ENCODE data around the gene RRAD.

RRAD gene

DNA sequence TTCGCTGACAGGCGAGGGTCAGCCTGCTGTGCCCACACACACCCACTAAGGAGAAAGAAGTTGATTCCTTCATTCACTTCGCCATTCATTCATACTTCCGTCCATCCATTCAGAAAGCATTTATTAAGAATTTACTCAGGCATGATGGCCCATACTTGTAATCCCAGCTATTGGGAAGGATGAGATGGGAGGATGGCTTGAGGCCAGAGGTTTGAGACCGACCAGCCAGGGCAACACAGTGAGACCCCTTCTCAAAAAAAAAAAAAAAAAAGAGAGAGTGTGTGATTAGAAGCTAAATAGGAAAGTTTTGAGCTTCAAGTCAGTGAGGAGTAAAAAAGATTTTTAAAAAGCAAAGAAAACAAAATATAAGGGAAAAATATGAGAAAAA is 18.7 kb upstream of the RRAD start:
- Histone ChIP-seq H3K4me1 (ENCODE audit: control insufficient read depth in 1 of 2, insufficient read depth in 2 of 2, low read length in 2 of 2) (no peaks in the 10 kb centered on the region), H3K18ac (ENCODE audit: low read length) (no peak overlapping the region), H4K91ac (ENCODE audit: low read depth, low read length) (no peak overlapping the region), H3K79me1 (ENCODE audit: low read length) (no peaks in the 10 kb centered on the region), H3K9ac (ENCODE audit: low read length) (no peak overlapping the region), H3K27ac (ENCODE audit: low read depth, low read length) (no peak overlapping the region), H3K4me2 (ENCODE audit: low read length) (no peak overlapping the region), H2AK5ac (ENCODE audit: low read length) (no peak overlapping the region), H3K27me3 (ENCODE audit: insufficient read depth, low read length) (peaks cover 14% of the 10 kb centered on the region), H2BK120ac (ENCODE audit: insufficient read depth, low read length, poor library complexity) (no peak overlapping the region), H4K8ac (ENCODE audit: low read depth, low read length) (no peak overlapping the region), H3K14ac (ENCODE audit: low read length) (no peak overlapping the region), H3K4ac (ENCODE audit: low read depth, low read length) (no peak overlapping the region), H2BK12ac (ENCODE audit: low read length) (no peak overlapping the region), H3K79me2 (ENCODE audit: control insufficient read depth, insufficient read depth, low read length, poor library complexity) (no peaks in the 10 kb centered on the region), H2BK5ac (ENCODE audit: low read depth, low read length, poor library complexity) (no peak overlapping the region), H2AFZ (ENCODE audit: insufficient read depth, low read length, poor library complexity) (no peak overlapping the region), H3K23ac (ENCODE audit: low read length) (no peak overlapping the region), H3K4me3 (ENCODE audit: low read depth, low read length) (no peak overlapping the region), H4K12ac (ENCODE audit: low read depth, low read length) (no peak overlapping the region), H3K9me3 (ENCODE audit: insufficient read depth, low read depth, low read length) (peaks cover 2% of the 10 kb centered on the region), H3K36me3 (ENCODE audit: control insufficient read depth in 1 of 2, insufficient read depth in 2 of 2, low read length in 2 of 2) (peaks cover 42 to 44% of the 10 kb centered on the region in 2 experiments)
- DNase-seq, result no peak
- no CpG with 5 or more reads among the region's 5 CpGs for WGBS (ENCODE audit: extremely low coverage, insufficient coverage, insufficient read length)

DNA sequence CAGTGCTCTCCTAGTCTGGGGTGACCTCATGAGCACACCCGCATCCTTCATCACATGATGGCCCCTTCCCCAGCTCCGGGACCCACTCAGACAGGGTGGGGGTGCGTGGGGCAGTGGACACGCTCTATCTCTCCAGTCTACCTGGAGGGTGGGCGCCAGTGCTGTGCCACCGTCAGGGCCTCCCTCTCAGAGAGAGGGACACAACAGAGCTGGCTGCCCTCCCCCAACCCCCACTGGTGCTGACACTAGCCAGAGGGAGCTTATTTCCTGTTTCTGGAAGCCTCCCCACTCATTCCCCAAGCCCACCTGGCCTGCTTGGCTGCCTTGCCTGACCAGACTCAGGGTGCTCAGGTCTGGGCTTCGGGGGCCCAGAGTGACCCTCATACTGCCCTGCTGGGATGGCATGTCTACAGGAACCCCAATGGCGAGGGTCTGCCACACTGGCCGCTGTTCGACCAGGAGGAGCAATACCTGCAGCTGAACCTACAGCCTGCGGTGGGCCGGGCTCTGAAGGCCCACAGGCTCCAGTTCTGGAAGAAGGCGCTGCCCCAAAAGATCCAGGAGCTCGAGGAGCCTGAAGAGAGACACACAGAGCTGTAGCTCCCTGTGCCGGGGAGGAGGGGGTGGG is 18.2 kb upstream of the RRAD start:
- H3K79me1 ChIP-seq (ENCODE audit: low read length), result no peaks in the 10 kb centered on the region
- H3K23ac ChIP-seq (ENCODE audit: low read length), result no peak overlapping the region
- no peak overlapping the region for H4K91ac ChIP-seq (ENCODE audit: low read depth, low read length)
- H3K9ac ChIP-seq (ENCODE audit: low read length), result no peak overlapping the region
- H2BK5ac ChIP-seq (ENCODE audit: low read depth, low read length, poor library complexity), result no peak overlapping the region
- H3K36me3 ChIP-seq (ENCODE audit: control insufficient read depth in 1 of 2, insufficient read depth in 2 of 2, low read length in 2 of 2), result peaks cover 44 to 46% of the 10 kb centered on the region in 2 experiments
- no peak overlapping the region for H2AK5ac ChIP-seq (ENCODE audit: low read length)
- no peak for DNase-seq
- H4K12ac ChIP-seq (ENCODE audit: low read depth, low read length), result no peak overlapping the region
- H3K4me1 ChIP-seq (ENCODE audit: control insufficient read depth in 1 of 2, insufficient read depth in 2 of 2, low read length in 2 of 2), result no peaks in the 10 kb centered on the region
- peaks cover 9% of the 10 kb centered on the region for H3K27me3 ChIP-seq (ENCODE audit: insufficient read depth, low read length)
- H3K4me3 ChIP-seq (ENCODE audit: low read depth, low read length), result no peak overlapping the region
- H3K27ac ChIP-seq (ENCODE audit: low read depth, low read length), result no peak overlapping the region
- H3K18ac ChIP-seq (ENCODE audit: low read length), result no peak overlapping the region
- H2BK120ac ChIP-seq (ENCODE audit: insufficient read depth, low read length, poor library complexity), result no peak overlapping the region
- no peak overlapping the region for H3K14ac ChIP-seq (ENCODE audit: low read length)
- no peak overlapping the region for H4K8ac ChIP-seq (ENCODE audit: low read depth, low read length)
- no CpG with 5 or more reads among the region's 15 CpGs for WGBS (ENCODE audit: extremely low coverage, insufficient coverage, insufficient read length)
- H2AFZ ChIP-seq (ENCODE audit: insufficient read depth, low read length, poor library complexity), result no peak overlapping the region
- peaks cover 2% of the 10 kb centered on the region for H3K9me3 ChIP-seq (ENCODE audit: insufficient read depth, low read depth, low read length)
- no peak overlapping the region for H3K4ac ChIP-seq (ENCODE audit: low read depth, low read length)
- no peak overlapping the region for H3K4me2 ChIP-seq (ENCODE audit: low read length)
- no peaks in the 10 kb centered on the region for H3K79me2 ChIP-seq (ENCODE audit: control insufficient read depth, insufficient read depth, low read length, poor library complexity)
- no peak overlapping the region for H2BK12ac ChIP-seq (ENCODE audit: low read length)

- Histone ChIP-seq H3K36me3 (ENCODE audit: control insufficient read depth in 1 of 2, insufficient read depth in 2 of 2, low read length in 2 of 2) (peaks cover 44 to 46% of the 10 kb centered on the region in 2 experiments), H3K4me1 (ENCODE audit: control insufficient read depth in 1 of 2, insufficient read depth in 2 of 2, low read length in 2 of 2) (no peaks in the 10 kb centered on the region), H2BK12ac (ENCODE audit: low read length) (no peak overlapping the region), H3K4me2 (ENCODE audit: low read length) (no peak overlapping the region), H3K14ac (ENCODE audit: low read length) (no peak overlapping the region), H3K4ac (ENCODE audit: low read depth, low read length) (no peak overlapping the region), H4K91ac (ENCODE audit: low read depth, low read length) (no peak overlapping the region), H3K23ac (ENCODE audit: low read length) (no peak overlapping the region), H3K9ac (ENCODE audit: low read length) (no peak overlapping the region), H3K27me3 (ENCODE audit: insufficient read depth, low read length) (peaks cover 4% of the 10 kb centered on the region), H4K12ac (ENCODE audit: low read depth, low read length) (no peak overlapping the region), H3K4me3 (ENCODE audit: low read depth, low read length) (no peak overlapping the region), H4K8ac (ENCODE audit: low read depth, low read length) (no peak overlapping the region), H3K9me3 (ENCODE audit: insufficient read depth, low read depth, low read length) (peaks cover 2% of the 10 kb centered on the region), H3K79me1 (ENCODE audit: low read length) (no peaks in the 10 kb centered on the region), H2AFZ (ENCODE audit: insufficient read depth, low read length, poor library complexity) (no peak overlapping the region), H3K27ac (ENCODE audit: low read depth, low read length) (no peak overlapping the region), H2BK5ac (ENCODE audit: low read depth, low read length, poor library complexity) (no peak overlapping the region), H2BK120ac (ENCODE audit: insufficient read depth, low read length, poor library complexity) (no peak overlapping the region), H2AK5ac (ENCODE audit: low read length) (no peak overlapping the region), H3K18ac (ENCODE audit: low read length) (no peak overlapping the region), H3K79me2 (ENCODE audit: control insufficient read depth, insufficient read depth, low read length, poor library complexity) (no peaks in the 10 kb centered on the region)
- no CpG with 5 or more reads among the region's 5 CpGs for WGBS (ENCODE audit: extremely low coverage, insufficient coverage, insufficient read length)
- no peak for DNase-seq
Measured at GRCh38 chr16:66942981-66943380, 17.6 kb upstream of the RRAD start.

- H4K12ac ChIP-seq (ENCODE audit: low read depth, low read length), result no peak overlapping the region
- no peaks in the 10 kb centered on the region for H3K79me1 ChIP-seq (ENCODE audit: low read length)
- H3K14ac ChIP-seq (ENCODE audit: low read length), result no peak overlapping the region
- no peak overlapping the region for H3K18ac ChIP-seq (ENCODE audit: low read length)
- no peak overlapping the region for H2BK12ac ChIP-seq (ENCODE audit: low read length)
- peaks cover 2% of the 10 kb centered on the region for H3K79me2 ChIP-seq (ENCODE audit: control insufficient read depth, insufficient read depth, low read length, poor library complexity)
- peaks cover 5 to 6% of the 10 kb centered on the region in 2 experiments for H3K4me1 ChIP-seq (ENCODE audit: control insufficient read depth in 1 of 2, insufficient read depth in 2 of 2, low read length in 2 of 2)
- H3K36me3 ChIP-seq (ENCODE audit: control insufficient read depth in 1 of 2, insufficient read depth in 2 of 2, low read length in 2 of 2), result peaks cover 49 to 51% of the 10 kb centered on the region in 2 experiments
- peaks cover 2% of the 10 kb centered on the region for H3K9me3 ChIP-seq (ENCODE audit: insufficient read depth, low read depth, low read length)
- H2AK5ac ChIP-seq (ENCODE audit: low read length), result no peak overlapping the region
- H2BK5ac ChIP-seq (ENCODE audit: low read depth, low read length, poor library complexity), result no peak overlapping the region
- H3K27ac ChIP-seq (ENCODE audit: low read depth, low read length), result no peak overlapping the region
- no peak overlapping the region for H4K8ac ChIP-seq (ENCODE audit: low read depth, low read length)
- no peak for DNase-seq
- WGBS (ENCODE audit: extremely low coverage, insufficient coverage, insufficient read length), result no CpG with 5 or more reads among the region's 16 CpGs
- H3K4ac ChIP-seq (ENCODE audit: low read depth, low read length), result no peak overlapping the region
- no peak overlapping the region for H2BK120ac ChIP-seq (ENCODE audit: insufficient read depth, low read length, poor library complexity)
- no peaks in the 10 kb centered on the region for H3K27me3 ChIP-seq (ENCODE audit: insufficient read depth, low read length)
- H3K9ac ChIP-seq (ENCODE audit: low read length), result no peak overlapping the region
- no peak overlapping the region for H4K91ac ChIP-seq (ENCODE audit: low read depth, low read length)
- no peak overlapping the region for H2AFZ ChIP-seq (ENCODE audit: insufficient read depth, low read length, poor library complexity)
- H3K4me2 ChIP-seq (ENCODE audit: low read length), result no peak overlapping the region
- no peak overlapping the region for H3K4me3 ChIP-seq (ENCODE audit: low read depth, low read length)
- H3K23ac ChIP-seq (ENCODE audit: low read length), result no peak overlapping the region
Measured at GRCh38 chr16:66940236-66940635, 14.9 kb upstream of the RRAD start.
